Immature natural killer cell (primary cell): ENCODE measurements around the gene ELANE. TPM values are rescaled to one million over a fixed set of nuclear protein-coding genes. Genes with fewer than 3 reads are reported as not detected.
A peak's percentile ranks its signal among the peaks of the same experiment; 100 is the strongest.

Experiments used
- DNase-seq, 3 donors: peaks; one replicate each; pipeline ENCODE4 v3.0.0; 2022; ENCODE audit warnings: mixed read lengths in 1 of 3
- H3K27ac Mint-ChIP-seq, 6 donors: one replicate each; pipeline ENCODE4 v1.8.0; 2020; ENCODE audit warnings: mixed read lengths in 6 of 6, mild to moderate bottlenecking in 5 of 6, inconsistent platforms in 4 of 6, moderate library complexity in 3 of 6
- H3K27me3 Mint-ChIP-seq, 3 donors: one replicate each; pipeline ENCODE4 v1.8.0; 2020 to 2021; ENCODE audit warnings: low read depth in 3 of 3, mild to moderate bottlenecking in 3 of 3, mixed read lengths in 3 of 3, moderate library complexity in 3 of 3, inconsistent platforms in 1 of 3
- H3K36me3 Mint-ChIP-seq, 3 donors: one replicate each; pipeline ENCODE4 v1.8.0; 2020; ENCODE audit warnings: mixed read lengths in 3 of 3, inconsistent platforms in 2 of 3, mild to moderate bottlenecking in 2 of 3
- H3K4me1 Mint-ChIP-seq, 2 donors: one replicate each; pipeline ENCODE4 v1.8.0; 2020; ENCODE audit warnings: inconsistent platforms in 2 of 2, mild to moderate bottlenecking in 2 of 2, mixed read lengths in 2 of 2, moderate library complexity in 1 of 2
- H3K4me3 Mint-ChIP-seq, 5 donors: one replicate each; pipeline ENCODE4 v1.8.0; 2020; ENCODE audit warnings: mild to moderate bottlenecking in 5 of 5, mixed read lengths in 5 of 5, inconsistent platforms in 3 of 5, moderate library complexity in 3 of 5
- H3K9me3 Mint-ChIP-seq, 6 donors: one replicate each; pipeline ENCODE4 v1.8.0; 2020; ENCODE audit warnings: mild to moderate bottlenecking in 6 of 6, mixed read lengths in 6 of 6, inconsistent platforms in 4 of 6, moderate library complexity in 3 of 6
- polyA plus RNA-seq, 3 donors: library from polyadenylated mRNA; unstranded; fragments of 300-500 nt; fragmentation: Illumina TruSeq; gene quantifications; one replicate each; pipeline ENCODE4 v1.2.3, GENCODE V29; 2021

The ELANE gene
- polyA plus RNA-seq = not detected

GRCh38 chr19:852136-853013 lies at the start of gene ELANE:
TSS of gene ELANE (plus strand) at chr19:852303. CDS start at chr19:852329, 26 bp downstream.
- Mint-ChIP-seq H3K27me3 (peaks cover 2 to 6% (median 4%) of the 10 kb centered on the region in 3 donors), H3K9me3 (no peaks in the 10 kb centered on the region), H3K4me3 (no peak within 1 kb of the TSS), H3K27ac (no peak within 1 kb of the TSS), H3K36me3 (no peaks in the 10 kb centered on the region), H3K4me1 (no peaks in the 10 kb centered on the region)
- DNase-seq = no peak

GRCh38 chr19:802498-803098 lies 49.5 kb upstream of the ELANE start:
- peak overlapping the region in 5 of 6 donors; percentile 21 to 73 (median 37) for H3K27ac Mint-ChIP-seq
- H3K27me3 Mint-ChIP-seq = peaks cover 29 to 39% (median 33%) of the 10 kb centered on the region in 3 donors
- H3K36me3 Mint-ChIP-seq = peaks cover 5 to 13% (median 5%) of the 10 kb centered on the region in 3 donors
- H3K9me3 Mint-ChIP-seq = no peaks in the 10 kb centered on the region
- peaks cover 50 to 56% of the 10 kb centered on the region in 2 donors for H3K4me1 Mint-ChIP-seq
- no peak for DNase-seq
- peak overlapping the region in 2 of 5 donors; percentile 44 to 60 for H3K4me3 Mint-ChIP-seq

DNA sequence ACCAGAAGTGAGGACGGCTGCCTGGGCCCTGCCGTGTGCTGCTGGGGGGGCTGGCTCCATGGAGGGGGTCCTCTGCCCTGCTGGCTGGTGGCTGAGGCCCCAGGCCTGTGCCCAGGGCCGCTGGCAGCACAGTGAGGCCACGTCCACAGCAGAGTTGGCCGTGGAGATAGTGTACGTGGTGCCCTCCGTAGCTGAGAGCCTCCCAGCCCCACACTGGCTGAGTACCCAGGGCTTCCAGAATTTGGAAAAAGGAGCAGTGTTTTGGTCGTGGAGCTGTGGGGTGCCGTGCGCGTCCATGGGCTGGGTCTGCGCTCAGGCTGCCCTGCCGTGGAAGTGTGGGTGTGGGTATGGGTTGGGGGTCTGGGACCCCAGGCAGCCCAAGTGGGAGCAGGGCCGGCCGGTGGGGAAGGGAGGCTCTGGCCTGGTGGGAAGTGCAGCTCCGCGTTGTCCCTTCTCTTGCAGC lies 49.0 kb upstream of the ELANE start:
- H3K4me3 Mint-ChIP-seq = no peak overlapping the region
- H3K4me1 Mint-ChIP-seq = peaks cover 52 to 60% of the 10 kb centered on the region in 2 donors
- peak overlapping the region in 1 of 6 donors; percentile 10 for H3K27ac Mint-ChIP-seq
- no peak for DNase-seq
- H3K9me3 Mint-ChIP-seq = no peaks in the 10 kb centered on the region
- H3K27me3 Mint-ChIP-seq = peaks cover 33 to 42% (median 37%) of the 10 kb centered on the region in 3 donors
- H3K36me3 Mint-ChIP-seq = peaks cover 9 to 16% (median 9%) of the 10 kb centered on the region in 3 donors

DNA sequence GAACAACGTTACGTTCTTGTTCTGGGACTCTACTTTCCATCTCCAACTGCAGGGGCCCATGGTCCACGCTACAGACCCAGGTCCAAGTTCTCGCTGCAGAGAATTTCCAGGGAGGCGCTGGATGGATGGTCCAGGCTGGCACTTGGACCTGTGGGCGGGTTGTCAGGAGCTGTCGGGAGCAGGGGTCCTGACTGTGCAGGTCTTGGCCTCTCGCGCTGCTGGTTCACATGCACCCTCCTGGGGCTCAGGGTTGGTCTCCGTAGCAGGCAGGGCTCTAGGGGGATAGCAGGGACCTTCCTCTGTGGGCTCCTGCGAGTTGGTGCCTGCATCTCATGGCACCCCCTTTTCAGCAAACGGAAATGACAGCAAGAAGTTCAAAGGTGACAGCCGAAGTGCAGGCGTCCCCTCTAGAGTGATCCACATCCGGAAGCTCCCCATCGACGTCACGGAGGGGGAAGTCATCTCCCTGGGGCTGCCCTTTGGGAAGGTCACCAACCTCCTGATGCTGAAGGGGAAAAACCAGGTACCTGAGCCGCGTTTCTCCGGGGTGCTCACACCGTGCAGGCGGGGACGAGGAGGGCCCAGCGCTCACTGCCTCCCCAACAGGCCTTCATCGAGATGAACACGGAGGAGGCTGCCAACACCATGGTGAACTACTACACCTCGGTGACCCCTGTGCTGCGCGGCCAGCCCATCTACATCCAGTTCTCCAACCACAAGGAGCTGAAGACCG lies 48.3 kb upstream of the ELANE start:
- peaks cover 29 to 38% (median 35%) of the 10 kb centered on the region in 3 donors for H3K27me3 Mint-ChIP-seq
- H3K27ac Mint-ChIP-seq = peak overlapping the region in 2 of 6 donors; percentile 10 to 23
- DNase-seq = no peak
- H3K9me3 Mint-ChIP-seq = no peaks in the 10 kb centered on the region
- H3K36me3 Mint-ChIP-seq = peaks cover 9 to 16% (median 9%) of the 10 kb centered on the region in 3 donors
- H3K4me3 Mint-ChIP-seq = no peak overlapping the region
- H3K4me1 Mint-ChIP-seq = peaks cover 49 to 57% of the 10 kb centered on the region in 2 donors

GRCh38 chr19:804419-805165 lies 47.5 kb upstream of the ELANE start:
- Mint-ChIP-seq H3K9me3 (no peaks in the 10 kb centered on the region), H3K27me3 (peaks cover 23 to 35% (median 30%) of the 10 kb centered on the region in 3 donors), H3K4me3 (no peak overlapping the region), H3K36me3 (peaks cover 9 to 18% (median 9%) of the 10 kb centered on the region in 3 donors), H3K4me1 (peaks cover 41 to 49% of the 10 kb centered on the region in 2 donors), H3K27ac (no peak overlapping the region)
- no peak for DNase-seq

- Mint-ChIP-seq H3K36me3 (peaks cover 9 to 23% (median 9%) of the 10 kb centered on the region in 3 donors), H3K9me3 (no peaks in the 10 kb centered on the region), H3K4me3 (no peak overlapping the region), H3K27me3 (peaks cover 20 to 38% (median 30%) of the 10 kb centered on the region in 3 donors), H3K27ac (no peak overlapping the region), H3K4me1 (peaks cover 36 to 44% of the 10 kb centered on the region in 2 donors)
- DNase-seq = no peak
These were observed 46.9 kb upstream of the ELANE start for GRCh38 chr19:805166-805551.

GRCh38 chr19:805600-806550 lies 46.2 kb upstream of the ELANE start:
- H3K9me3 Mint-ChIP-seq = no peaks in the 10 kb centered on the region
- H3K4me1 Mint-ChIP-seq = peaks cover 30 to 37% of the 10 kb centered on the region in 2 donors
- H3K4me3 Mint-ChIP-seq = no peak overlapping the region
- H3K27ac Mint-ChIP-seq = no peak overlapping the region
- H3K36me3 Mint-ChIP-seq = peaks cover 9 to 19% (median 9%) of the 10 kb centered on the region in 3 donors
- H3K27me3 Mint-ChIP-seq = peaks cover 22 to 33% (median 32%) of the 10 kb centered on the region in 3 donors
- no peak for DNase-seq

GRCh38 chr19:806815-807421 lies 45.2 kb upstream of the ELANE start:
- Mint-ChIP-seq H3K36me3 (peaks cover 13 to 23% (median 14%) of the 10 kb centered on the region in 3 donors), H3K27ac (peak overlapping the region in 3 of 6 donors; percentile 15 to 40 (median 26)), H3K4me1 (peaks cover 22 to 27% of the 10 kb centered on the region in 2 donors), H3K4me3 (no peak overlapping the region), H3K27me3 (peaks cover 28 to 37% (median 37%) of the 10 kb centered on the region in 3 donors), H3K9me3 (no peaks in the 10 kb centered on the region)
- DNase-seq = no peak

GRCh38 chr19:807627-808422 lies 44.3 kb upstream of the ELANE start:
- H3K27ac Mint-ChIP-seq = peak overlapping the region in 5 of 6 donors; percentile 15 to 62 (median 31)
- DNase-seq = no peak
- H3K4me1 Mint-ChIP-seq = peaks cover 13 to 18% of the 10 kb centered on the region in 2 donors
- peaks cover 13 to 23% (median 14%) of the 10 kb centered on the region in 3 donors for H3K36me3 Mint-ChIP-seq
- H3K9me3 Mint-ChIP-seq = no peaks in the 10 kb centered on the region
- H3K27me3 Mint-ChIP-seq = peaks cover 24 to 37% (median 33%) of the 10 kb centered on the region in 3 donors
- H3K4me3 Mint-ChIP-seq = no peak overlapping the region

DNA sequence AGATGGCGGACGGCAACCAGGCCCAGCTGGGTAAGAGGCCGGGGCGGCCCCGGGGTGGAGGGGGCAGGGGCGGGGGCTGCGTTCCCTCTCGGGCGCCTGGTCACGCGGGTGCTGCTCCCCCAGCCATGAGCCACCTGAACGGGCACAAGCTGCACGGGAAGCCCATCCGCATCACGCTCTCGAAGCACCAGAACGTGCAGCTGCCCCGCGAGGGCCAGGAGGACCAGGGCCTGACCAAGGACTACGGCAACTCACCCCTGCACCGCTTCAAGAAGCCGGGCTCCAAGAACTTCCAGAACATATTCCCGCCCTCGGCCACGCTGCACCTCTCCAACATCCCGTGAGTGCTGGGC lies 43.7 kb upstream of the ELANE start:
- Mint-ChIP-seq H3K27me3 (peaks cover 24 to 37% (median 31%) of the 10 kb centered on the region in 3 donors), H3K4me1 (peaks cover 11 to 13% of the 10 kb centered on the region in 2 donors), H3K27ac (no peak overlapping the region), H3K4me3 (no peak overlapping the region), H3K36me3 (peaks cover 13 to 23% (median 14%) of the 10 kb centered on the region in 3 donors), H3K9me3 (no peaks in the 10 kb centered on the region)
- no peak for DNase-seq
